ENCODE data around the gene RFX7. TPM values are rescaled to one million over a fixed set of nuclear protein-coding genes. Genes with fewer than 3 reads are reported as not detected.

RFX7 gene
- total and polyA plus RNA-seq, 2 donors (not counting 1 experiment from before 2014, with no cell fraction given): 5.4 to 6.9 TPM

DNA sequence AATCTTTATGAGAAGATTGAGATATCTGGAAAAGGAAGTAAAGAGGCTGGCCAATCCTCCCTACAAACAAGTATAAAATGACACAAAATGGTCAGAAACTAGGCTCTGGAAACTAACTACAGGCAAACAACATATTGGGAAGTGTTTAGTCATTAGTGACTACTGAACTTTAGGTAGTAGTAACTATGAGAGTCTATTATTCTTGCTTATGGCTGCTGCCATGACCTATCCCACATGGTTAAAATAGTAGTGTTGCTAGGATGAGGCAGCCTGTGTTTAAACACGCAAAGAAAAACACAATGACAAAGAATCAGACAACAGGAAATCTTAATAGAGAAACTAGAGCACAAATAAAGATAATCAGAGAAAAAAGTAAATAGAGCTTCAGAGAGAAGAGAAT lies 67.9 kb downstream of the RFX7 start:
- no peaks in the 10 kb centered on the region for H3K27me3 ChIP-seq (ENCODE audit: control insufficient read depth, insufficient read depth, low read length)
- no peak overlapping the region for H3K27ac ChIP-seq (ENCODE audit: insufficient read depth, low read length)
- H3K36me3 ChIP-seq (ENCODE audit: control insufficient read depth, insufficient read depth, low read length): no peaks in the 10 kb centered on the region
- peaks cover 6% of the 10 kb centered on the region for H3K79me2 ChIP-seq (ENCODE audit: control insufficient read depth, insufficient read depth, low read length)
- DNase-seq (ENCODE audit: low read depth in 2 of 2): no peak
- no peaks in the 10 kb centered on the region for H4K20me1 ChIP-seq (ENCODE audit: control insufficient read depth, extremely low read depth, insufficient read depth, low read length)
- H3K4me1 ChIP-seq (ENCODE audit: control insufficient read depth, extremely low read depth, insufficient read depth, low read length): no peaks in the 10 kb centered on the region
- H3K4me3 ChIP-seq (replicated peaks in 1 of 4; ENCODE audit: control extremely low read depth in 1 of 4, insufficient read depth in 1 of 4, low read depth in 3 of 4, low read length in 4 of 4): no peak overlapping the region
- H3K9ac ChIP-seq (ENCODE audit: insufficient read depth, low read length): no peak overlapping the region
- TF ChIP-seq, protein P1, sequence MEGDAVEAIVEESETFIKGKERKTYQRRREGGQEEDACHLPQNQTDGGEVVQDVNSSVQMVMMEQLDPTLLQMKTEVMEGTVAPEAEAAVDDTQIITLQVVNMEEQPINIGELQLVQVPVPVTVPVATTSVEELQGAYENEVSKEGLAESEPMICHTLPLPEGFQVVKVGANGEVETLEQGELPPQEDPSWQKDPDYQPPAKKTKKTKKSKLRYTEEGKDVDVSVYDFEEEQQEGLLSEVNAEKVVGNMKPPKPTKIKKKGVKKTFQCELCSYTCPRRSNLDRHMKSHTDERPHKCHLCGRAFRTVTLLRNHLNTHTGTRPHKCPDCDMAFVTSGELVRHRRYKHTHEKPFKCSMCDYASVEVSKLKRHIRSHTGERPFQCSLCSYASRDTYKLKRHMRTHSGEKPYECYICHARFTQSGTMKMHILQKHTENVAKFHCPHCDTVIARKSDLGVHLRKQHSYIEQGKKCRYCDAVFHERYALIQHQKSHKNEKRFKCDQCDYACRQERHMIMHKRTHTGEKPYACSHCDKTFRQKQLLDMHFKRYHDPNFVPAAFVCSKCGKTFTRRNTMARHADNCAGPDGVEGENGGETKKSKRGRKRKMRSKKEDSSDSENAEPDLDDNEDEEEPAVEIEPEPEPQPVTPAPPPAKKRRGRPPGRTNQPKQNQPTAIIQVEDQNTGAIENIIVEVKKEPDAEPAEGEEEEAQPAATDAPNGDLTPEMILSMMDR (conservative IDR thresholded peaks at IDR 0.05 in 1 of 2, IDR thresholded peaks at IDR 0.05 in 1 of 2; ENCODE audit: low read depth in 1 of 2, low read length in 2 of 2): no peak
- TF ChIP-seq EZH2 (IDR thresholded peaks at IDR 0.05; ENCODE audit: low read length, missing control alignments): no peak
- H3K4me2 ChIP-seq (ENCODE audit: extremely low read depth, insufficient read depth, low read length): no peak overlapping the region
- H3K9me3 ChIP-seq (ENCODE audit: control insufficient read depth, insufficient read depth, low read depth, low read length): no peaks in the 10 kb centered on the region
- no peak overlapping the region for H2AFZ ChIP-seq (ENCODE audit: low read length)

DNA sequence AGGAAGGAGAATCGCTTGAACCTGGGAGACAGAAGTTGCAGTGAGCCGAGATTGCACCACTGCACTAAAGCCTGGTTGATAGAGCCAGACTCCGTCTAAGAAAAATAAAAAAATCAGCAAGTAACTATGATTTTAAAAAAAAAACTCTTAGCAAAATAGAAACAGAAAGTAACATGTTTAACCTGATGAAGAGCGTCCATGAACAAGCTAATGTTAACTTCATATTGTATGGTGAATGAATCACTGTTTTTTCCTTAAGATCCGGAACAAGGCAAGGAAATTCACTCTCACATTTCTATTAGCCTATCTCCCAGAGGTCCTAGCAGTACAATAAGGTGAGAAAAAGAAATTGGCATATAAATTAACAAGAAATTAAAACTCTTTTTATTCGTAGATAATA lies 69.0 kb downstream of the RFX7 start:
- no peak overlapping the region for H2AFZ ChIP-seq (ENCODE audit: low read length)
- TF ChIP-seq EZH2 (IDR thresholded peaks at IDR 0.05; ENCODE audit: low read length, missing control alignments): no peak
- TF ChIP-seq, protein P1 (conservative IDR thresholded peaks at IDR 0.05 in 1 of 2, IDR thresholded peaks at IDR 0.05 in 1 of 2; ENCODE audit: low read depth in 1 of 2, low read length in 2 of 2): no peak
- no peaks in the 10 kb centered on the region for H3K9me3 ChIP-seq (ENCODE audit: control insufficient read depth, insufficient read depth, low read depth, low read length)
- H3K4me3 ChIP-seq (replicated peaks in 1 of 4; ENCODE audit: control extremely low read depth in 1 of 4, insufficient read depth in 1 of 4, low read depth in 3 of 4, low read length in 4 of 4): no peak overlapping the region
- H3K4me1 ChIP-seq (ENCODE audit: control insufficient read depth, extremely low read depth, insufficient read depth, low read length): no peaks in the 10 kb centered on the region
- no peak for DNase-seq (ENCODE audit: low read depth in 2 of 2)
- H3K9ac ChIP-seq (ENCODE audit: insufficient read depth, low read length): no peak overlapping the region
- H3K36me3 ChIP-seq (ENCODE audit: control insufficient read depth, insufficient read depth, low read length): no peaks in the 10 kb centered on the region
- H3K27ac ChIP-seq (ENCODE audit: insufficient read depth, low read length): no peak overlapping the region
- H3K27me3 ChIP-seq (ENCODE audit: control insufficient read depth, insufficient read depth, low read length): no peaks in the 10 kb centered on the region
- H4K20me1 ChIP-seq (ENCODE audit: control insufficient read depth, extremely low read depth, insufficient read depth, low read length): no peaks in the 10 kb centered on the region
- H3K4me2 ChIP-seq (ENCODE audit: extremely low read depth, insufficient read depth, low read length): no peak overlapping the region
- peaks cover 6% of the 10 kb centered on the region for H3K79me2 ChIP-seq (ENCODE audit: control insufficient read depth, insufficient read depth, low read length)

DNA sequence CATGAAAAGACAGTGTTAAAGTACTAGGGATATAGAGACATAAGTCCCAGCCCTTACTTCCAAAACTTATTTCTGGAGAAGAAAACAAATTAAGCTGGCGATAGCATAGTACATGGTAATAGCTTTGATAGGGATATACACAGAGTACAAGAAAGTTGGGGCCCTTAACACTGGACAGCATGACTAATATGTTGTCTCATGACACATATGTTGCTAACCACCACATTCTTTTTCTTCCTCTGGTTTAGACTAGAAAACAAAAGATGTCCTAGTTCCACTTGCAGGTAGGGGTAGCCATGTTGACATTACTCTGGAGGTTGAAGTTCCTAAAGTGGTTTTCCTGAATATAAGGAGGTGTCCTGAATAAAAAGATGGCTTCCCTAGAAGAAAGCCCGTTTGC lies 75.3 kb downstream of the RFX7 start:
- Histone ChIP-seq H4K20me1 (ENCODE audit: control insufficient read depth, extremely low read depth, insufficient read depth, low read length) (peaks cover 2% of the 10 kb centered on the region), H3K79me2 (ENCODE audit: control insufficient read depth, insufficient read depth, low read length) (peaks cover 3% of the 10 kb centered on the region)
- no peak for TF ChIP-seq EZH2 (IDR thresholded peaks at IDR 0.05; ENCODE audit: low read length, missing control alignments)
- TF ChIP-seq, protein P1 (conservative IDR thresholded peaks at IDR 0.05 in 1 of 2, IDR thresholded peaks at IDR 0.05 in 1 of 2; ENCODE audit: low read depth in 1 of 2, low read length in 2 of 2): no peak

More for the DNA sequence above, 75.3 kb downstream of the RFX7 start:
- H3K4me2 ChIP-seq (ENCODE audit: extremely low read depth, insufficient read depth, low read length): no peak overlapping the region
- H3K9me3 ChIP-seq (ENCODE audit: control insufficient read depth, insufficient read depth, low read depth, low read length): no peaks in the 10 kb centered on the region
- no peak overlapping the region for H3K9ac ChIP-seq (ENCODE audit: insufficient read depth, low read length)
- no peak overlapping the region for H3K27ac ChIP-seq (ENCODE audit: insufficient read depth, low read length)
- H3K27me3 ChIP-seq (ENCODE audit: control insufficient read depth, insufficient read depth, low read length): no peaks in the 10 kb centered on the region
- H3K4me3 ChIP-seq (replicated peaks in 1 of 4; ENCODE audit: control extremely low read depth in 1 of 4, insufficient read depth in 1 of 4, low read depth in 3 of 4, low read length in 4 of 4): no peak overlapping the region
- no peaks in the 10 kb centered on the region for H3K4me1 ChIP-seq (ENCODE audit: control insufficient read depth, extremely low read depth, insufficient read depth, low read length)
- DNase-seq (ENCODE audit: low read depth in 2 of 2): peak in 1 of 2 donors; percentile 38
- H2AFZ ChIP-seq (ENCODE audit: low read length): no peak overlapping the region
- H3K36me3 ChIP-seq (ENCODE audit: control insufficient read depth, insufficient read depth, low read length): no peaks in the 10 kb centered on the region

All from fibroblast of lung (primary cell).